Memory B cell (primary cell): ENCODE data around the gene SPEM2.
A peak's percentile ranks its signal among the peaks of the same experiment; 100 is the strongest.
"Not testable (repeated sequence)": the region's sequence is repeated elsewhere in the genome, so short reads cannot be mapped to it uniquely, and the experiment has no call there.

Source experiments
- ATAC-seq: fragments of 150-1000 bp; cut with Tn5 transposase; 2 replicates; pipeline ENCODE4 v1.10.0; 2021; ENCODE audit warnings: low read depth, mild to moderate bottlenecking, moderate library complexity
- DNase-seq, 2 donors: peaks; one replicate each; pipeline ENCODE4 v3.0.0; 2022; ENCODE audit warnings: low spot score in 2 of 2
- H3K27ac Mint-ChIP-seq: one replicate; pipeline ENCODE4 v1.8.0; 2022; ENCODE audit warnings: mild to moderate bottlenecking, moderate library complexity, mixed read lengths
- H3K27me3 Mint-ChIP-seq: one replicate; pipeline ENCODE4 v1.8.0; 2022; ENCODE audit warnings: mixed read lengths
- H3K36me3 Mint-ChIP-seq: one replicate; pipeline ENCODE4 v1.8.0; 2022; ENCODE audit warnings: mild to moderate bottlenecking, mixed read lengths
- H3K4me1 Mint-ChIP-seq: one replicate; pipeline ENCODE4 v1.8.0; 2022; ENCODE audit warnings: mixed read lengths
- H3K4me3 Mint-ChIP-seq: one replicate; pipeline ENCODE4 v1.8.0; 2022; ENCODE audit warnings: mild to moderate bottlenecking, moderate library complexity, mixed read lengths
- H3K9me3 Mint-ChIP-seq: one replicate; pipeline ENCODE4 v1.8.0; 2022; ENCODE audit warnings: mixed read lengths

Gene SPEM2

DNA sequence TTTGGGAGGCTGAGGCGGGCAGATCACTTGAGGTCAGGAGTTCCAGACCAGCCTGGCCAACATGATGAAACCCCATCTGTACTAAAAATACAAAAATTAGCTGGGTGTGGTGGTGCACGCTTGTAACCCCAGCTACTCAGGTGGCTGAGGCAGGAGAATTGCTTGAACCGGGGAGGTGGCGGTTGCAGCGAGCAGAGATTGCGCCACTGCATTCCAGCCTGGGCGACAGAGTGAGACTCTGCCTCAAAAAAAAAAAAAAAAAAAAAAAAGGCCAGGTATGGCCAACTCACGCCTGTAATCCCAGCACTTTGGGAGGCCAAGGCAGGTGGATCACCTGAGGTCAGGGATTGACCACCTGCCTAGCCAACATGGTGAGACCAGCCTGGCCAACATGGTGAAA lies 49.4 kb downstream of the SPEM2 start:
- not testable (repeated sequence) for H3K9me3 Mint-ChIP-seq, H3K36me3 Mint-ChIP-seq, DNase-seq, H3K27me3 Mint-ChIP-seq, H3K4me3 Mint-ChIP-seq, H3K27ac Mint-ChIP-seq, ATAC-seq
- peaks cover 32% of the 10 kb centered on the region for H3K4me1 Mint-ChIP-seq

DNA sequence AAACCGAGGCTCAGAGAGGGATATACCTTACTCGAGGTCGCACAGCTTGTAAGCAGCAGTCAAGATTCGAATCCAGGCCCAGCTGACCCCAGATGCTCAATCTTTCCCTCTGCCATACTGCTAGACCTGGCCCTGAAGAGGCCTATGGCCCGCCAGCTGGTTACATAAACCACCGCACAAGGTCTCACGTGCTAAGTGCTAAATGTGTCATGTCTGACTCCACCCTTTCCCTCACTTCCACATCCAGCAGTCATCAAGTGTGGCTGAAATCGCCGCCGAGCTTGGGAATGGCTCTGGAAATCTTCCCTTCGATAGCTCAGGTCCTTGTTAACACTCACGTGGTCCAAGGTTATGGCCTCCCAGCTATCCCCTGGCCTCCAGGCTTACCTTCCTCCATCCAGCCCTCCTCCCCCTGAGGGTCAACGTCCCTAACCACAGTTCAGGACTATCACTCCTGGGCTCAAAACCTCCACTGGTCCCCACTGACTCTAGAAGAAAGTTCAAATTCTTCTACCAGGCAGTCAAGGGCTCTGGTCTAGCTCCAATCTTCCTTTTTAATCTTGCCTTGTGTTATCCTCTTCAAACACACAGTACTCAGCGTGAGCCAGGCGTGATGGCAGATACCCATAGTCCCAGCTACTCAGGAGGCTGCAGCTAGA lies 50.5 kb downstream of the SPEM2 start:
- peak overlapping the region; percentile 29 for H3K27ac Mint-ChIP-seq
- H3K4me3 Mint-ChIP-seq, result no peak overlapping the region
- H3K9me3 Mint-ChIP-seq, result no peaks in the 10 kb centered on the region
- H3K36me3 Mint-ChIP-seq, result no peaks in the 10 kb centered on the region
- H3K4me1 Mint-ChIP-seq, result peaks cover 39% of the 10 kb centered on the region
- ATAC-seq (no peak), DNase-seq (no peak)
- no peaks in the 10 kb centered on the region for H3K27me3 Mint-ChIP-seq

DNA sequence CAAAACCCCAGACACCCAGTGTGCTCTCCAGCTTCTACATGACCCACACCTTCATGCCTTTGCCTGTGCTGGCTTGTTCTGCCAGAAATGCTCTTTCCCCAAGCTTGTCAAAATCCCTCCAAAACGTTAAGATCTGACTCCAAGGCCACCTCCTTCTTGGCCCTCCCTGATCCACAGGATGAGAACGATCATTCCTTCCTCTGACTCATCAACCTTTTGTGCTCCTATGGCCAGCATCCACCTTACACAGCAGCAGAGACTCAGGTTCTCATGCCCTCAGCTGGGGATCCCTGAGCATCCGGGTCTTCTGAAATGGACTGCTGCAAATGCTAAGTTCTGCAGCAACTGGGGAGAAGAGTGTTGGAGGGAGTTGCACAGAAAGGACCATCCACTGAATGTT lies 51.1 kb downstream of the SPEM2 start:
- H3K4me1 Mint-ChIP-seq, result peaks cover 44% of the 10 kb centered on the region
- H3K27ac Mint-ChIP-seq, result peak overlapping the region; percentile 29
- H3K4me3 Mint-ChIP-seq, result no peak overlapping the region
- no peak for DNase-seq
- no peaks in the 10 kb centered on the region for H3K9me3 Mint-ChIP-seq
- H3K36me3 Mint-ChIP-seq, result no peaks in the 10 kb centered on the region
- no peak for ATAC-seq
- H3K27me3 Mint-ChIP-seq, result no peaks in the 10 kb centered on the region

DNA sequence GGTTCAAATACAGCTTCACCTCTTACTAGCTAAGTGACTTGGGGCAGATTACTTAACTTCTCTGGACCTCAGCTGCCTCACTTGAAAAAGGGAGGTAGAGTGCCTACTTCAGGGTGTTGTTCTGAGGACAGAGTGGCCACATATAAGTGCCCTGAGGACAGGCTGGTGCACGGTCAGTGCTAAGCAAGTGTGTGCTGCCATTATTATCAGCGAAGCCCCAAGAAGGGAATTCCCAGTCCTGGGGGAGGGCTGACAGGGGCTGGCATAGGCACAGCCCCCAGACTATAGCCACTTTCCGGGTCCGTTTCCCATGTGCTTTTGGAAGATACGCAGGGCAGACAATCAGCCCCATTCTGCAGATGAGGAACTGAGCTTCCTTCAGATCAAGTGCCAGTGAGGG lies 51.5 kb downstream of the SPEM2 start:
- H3K27ac Mint-ChIP-seq, result peak overlapping the region; percentile 14
- peaks cover 46% of the 10 kb centered on the region for H3K4me1 Mint-ChIP-seq
- no peaks in the 10 kb centered on the region for H3K9me3 Mint-ChIP-seq
- DNase-seq (no peak), ATAC-seq (no peak)
- H3K36me3 Mint-ChIP-seq, result no peaks in the 10 kb centered on the region
- H3K27me3 Mint-ChIP-seq, result no peaks in the 10 kb centered on the region
- no peak overlapping the region for H3K4me3 Mint-ChIP-seq
